Neural crest cell (in vitro differentiated cells): ENCODE measurements around the gene PDLIM7. TPM values are rescaled to one million over a fixed set of nuclear protein-coding genes. Genes with fewer than 3 reads are reported as not detected.

Source experiments
- DNase-seq: peaks from one replicate; pipeline ENCODE4 v3.0.0; 2021; ENCODE audit warnings: low read depth, mixed read lengths, low spot score
- H3K27ac Mint-ChIP-seq: one replicate; pipeline ENCODE4 v1.8.0; 2021; ENCODE audit warnings: mild to moderate bottlenecking, mixed read lengths; ENCODE audit not compliant: unreplicated experiment
- H3K27me3 Mint-ChIP-seq: 2 replicates; pipeline ENCODE4 v1.8.0; 2021; ENCODE audit warnings: low read depth, mild to moderate bottlenecking, mixed read lengths
- H3K36me3 Mint-ChIP-seq: 2 replicates; pipeline ENCODE4 v1.8.0; 2021; ENCODE audit warnings: low read depth, mild to moderate bottlenecking, mixed read lengths
- H3K4me1 Mint-ChIP-seq: 2 replicates; pipeline ENCODE4 v1.8.0; 2021; ENCODE audit warnings: mixed read lengths
- H3K4me3 Mint-ChIP-seq: one replicate; pipeline ENCODE4 v1.8.0; 2021; ENCODE audit warnings: mild to moderate bottlenecking, mixed read lengths
- H3K9me3 Mint-ChIP-seq: 2 replicates; pipeline ENCODE4 v1.8.0; 2021; ENCODE audit warnings: mixed read lengths
- total RNA-seq: library from RNA; stranded (reverse); gene quantifications from 2 replicates; pipeline ENCODE4 v1.2.1, GENCODE V29; 2021
- TF ChIP-seq, protein P1 (sequence below): fragments of 200-600 bp; sonication (generic); conservative IDR thresholded peaks from 2 replicates; pipeline ENCODE4 v1.5.0; 2021; ENCODE audit warnings: antibody characterized with exemption, mild to moderate bottlenecking

Gene PDLIM7
- total RNA-seq, 1 donor from 2014 or later: 147 TPM

DNA sequence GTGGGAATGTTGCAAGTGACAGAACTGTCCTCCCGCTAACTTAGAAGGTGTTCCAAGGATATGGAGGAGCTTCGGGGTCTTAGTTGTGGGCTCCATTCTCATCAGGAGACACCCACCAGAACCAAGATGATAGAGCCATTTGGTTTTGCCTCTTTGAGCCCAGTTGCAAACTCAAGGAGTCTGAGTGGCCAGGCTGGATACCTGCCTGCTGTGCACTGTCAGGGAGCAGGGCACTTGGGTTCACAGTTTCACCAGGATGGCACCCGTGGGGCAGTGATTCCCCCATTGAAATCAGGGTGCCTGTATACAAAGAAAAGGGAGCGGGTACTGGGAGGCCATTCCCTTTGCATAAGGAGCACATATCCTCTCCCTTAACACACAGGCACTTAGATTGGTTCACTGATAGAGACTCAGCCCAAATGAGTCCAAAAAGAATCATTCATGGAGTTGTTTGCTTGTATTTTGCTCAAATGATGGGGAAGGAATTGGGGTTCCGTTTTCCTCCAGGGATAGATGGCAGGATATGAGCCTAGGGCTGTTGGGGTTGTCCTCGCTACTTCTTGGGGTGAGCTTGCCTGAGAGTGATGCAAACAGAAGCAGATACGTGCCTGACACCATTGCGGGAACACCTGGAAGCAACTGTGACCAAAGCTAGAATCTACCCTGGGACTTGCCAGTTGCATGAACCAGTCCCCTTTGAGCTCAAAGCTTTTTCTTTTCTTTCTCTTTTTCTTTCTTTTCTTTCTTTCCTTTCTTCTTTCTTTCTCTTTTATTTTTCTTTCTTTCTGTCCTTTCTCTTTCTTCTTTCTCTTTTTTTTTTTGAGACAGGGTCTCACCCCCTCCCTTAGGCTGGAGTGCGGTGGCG lies 52.1 kb downstream of the PDLIM7 start:
- H3K9me3 Mint-ChIP-seq: no peaks in the 10 kb centered on the region
- no peak for DNase-seq
- peaks cover 50% of the 10 kb centered on the region for H3K4me1 Mint-ChIP-seq
- TF ChIP-seq, protein P1, sequence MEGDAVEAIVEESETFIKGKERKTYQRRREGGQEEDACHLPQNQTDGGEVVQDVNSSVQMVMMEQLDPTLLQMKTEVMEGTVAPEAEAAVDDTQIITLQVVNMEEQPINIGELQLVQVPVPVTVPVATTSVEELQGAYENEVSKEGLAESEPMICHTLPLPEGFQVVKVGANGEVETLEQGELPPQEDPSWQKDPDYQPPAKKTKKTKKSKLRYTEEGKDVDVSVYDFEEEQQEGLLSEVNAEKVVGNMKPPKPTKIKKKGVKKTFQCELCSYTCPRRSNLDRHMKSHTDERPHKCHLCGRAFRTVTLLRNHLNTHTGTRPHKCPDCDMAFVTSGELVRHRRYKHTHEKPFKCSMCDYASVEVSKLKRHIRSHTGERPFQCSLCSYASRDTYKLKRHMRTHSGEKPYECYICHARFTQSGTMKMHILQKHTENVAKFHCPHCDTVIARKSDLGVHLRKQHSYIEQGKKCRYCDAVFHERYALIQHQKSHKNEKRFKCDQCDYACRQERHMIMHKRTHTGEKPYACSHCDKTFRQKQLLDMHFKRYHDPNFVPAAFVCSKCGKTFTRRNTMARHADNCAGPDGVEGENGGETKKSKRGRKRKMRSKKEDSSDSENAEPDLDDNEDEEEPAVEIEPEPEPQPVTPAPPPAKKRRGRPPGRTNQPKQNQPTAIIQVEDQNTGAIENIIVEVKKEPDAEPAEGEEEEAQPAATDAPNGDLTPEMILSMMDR: no peak
- peaks cover 43% of the 10 kb centered on the region for H3K27me3 Mint-ChIP-seq
- H3K36me3 Mint-ChIP-seq: peaks cover 3% of the 10 kb centered on the region
- peak overlapping the region; percentile 88 for H3K4me3 Mint-ChIP-seq
- peak overlapping the region; percentile 13 for H3K27ac Mint-ChIP-seq

DNA sequence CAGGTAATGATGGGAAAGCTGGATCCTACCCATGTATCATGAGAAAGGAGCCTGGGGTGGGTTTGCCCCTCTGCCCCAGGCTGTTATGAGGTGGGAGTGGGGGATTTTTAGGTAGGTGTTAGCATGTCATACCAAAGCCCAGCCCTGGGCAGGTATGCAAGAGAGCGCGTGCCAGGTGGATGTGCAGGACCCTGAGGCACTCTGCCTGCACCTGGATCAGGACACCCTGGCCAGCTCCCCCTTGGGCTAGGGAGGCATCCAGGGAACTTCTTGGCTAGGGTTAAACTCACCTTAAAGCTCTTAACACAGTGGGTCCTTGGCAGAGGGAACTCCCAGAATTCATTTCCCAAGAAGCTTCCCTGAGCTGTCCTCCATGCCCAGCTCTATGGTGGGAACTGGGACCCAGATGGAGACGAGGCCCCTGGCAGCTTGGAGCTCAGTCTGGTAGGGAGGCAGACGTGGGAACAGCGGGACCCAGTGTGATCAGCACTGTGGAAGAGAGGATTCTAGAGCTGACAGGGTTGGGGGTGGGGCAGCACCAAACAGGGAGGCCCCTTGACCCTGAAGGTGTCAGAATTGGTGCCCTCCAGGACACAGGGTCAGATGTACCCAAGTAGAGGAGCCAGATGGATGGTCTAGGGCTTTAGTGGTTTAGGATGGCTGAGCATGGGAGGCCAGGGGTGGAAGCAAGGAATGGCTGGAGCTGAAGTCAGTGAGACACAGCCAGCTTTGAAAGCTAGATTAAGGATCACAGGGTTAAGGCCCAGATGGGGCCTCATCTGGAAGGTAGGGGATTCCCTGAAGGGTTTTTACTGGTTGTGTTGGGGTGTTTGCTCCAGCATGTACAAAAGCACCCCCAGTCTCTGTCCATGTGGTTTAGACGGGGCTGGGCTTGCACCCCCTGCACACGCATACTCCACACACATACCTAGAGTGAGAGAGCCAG lies 53.0 kb downstream of the PDLIM7 start:
- Mint-ChIP-seq H3K4me1 (peaks cover 43% of the 10 kb centered on the region), H3K4me3 (peak overlapping the region; percentile 88), H3K27ac (peak overlapping the region; percentile 87), H3K27me3 (peaks cover 38% of the 10 kb centered on the region), H3K36me3 (peaks cover 7% of the 10 kb centered on the region), H3K9me3 (no peaks in the 10 kb centered on the region)
- no peak for DNase-seq
- TF ChIP-seq, protein P1: no peak

DNA sequence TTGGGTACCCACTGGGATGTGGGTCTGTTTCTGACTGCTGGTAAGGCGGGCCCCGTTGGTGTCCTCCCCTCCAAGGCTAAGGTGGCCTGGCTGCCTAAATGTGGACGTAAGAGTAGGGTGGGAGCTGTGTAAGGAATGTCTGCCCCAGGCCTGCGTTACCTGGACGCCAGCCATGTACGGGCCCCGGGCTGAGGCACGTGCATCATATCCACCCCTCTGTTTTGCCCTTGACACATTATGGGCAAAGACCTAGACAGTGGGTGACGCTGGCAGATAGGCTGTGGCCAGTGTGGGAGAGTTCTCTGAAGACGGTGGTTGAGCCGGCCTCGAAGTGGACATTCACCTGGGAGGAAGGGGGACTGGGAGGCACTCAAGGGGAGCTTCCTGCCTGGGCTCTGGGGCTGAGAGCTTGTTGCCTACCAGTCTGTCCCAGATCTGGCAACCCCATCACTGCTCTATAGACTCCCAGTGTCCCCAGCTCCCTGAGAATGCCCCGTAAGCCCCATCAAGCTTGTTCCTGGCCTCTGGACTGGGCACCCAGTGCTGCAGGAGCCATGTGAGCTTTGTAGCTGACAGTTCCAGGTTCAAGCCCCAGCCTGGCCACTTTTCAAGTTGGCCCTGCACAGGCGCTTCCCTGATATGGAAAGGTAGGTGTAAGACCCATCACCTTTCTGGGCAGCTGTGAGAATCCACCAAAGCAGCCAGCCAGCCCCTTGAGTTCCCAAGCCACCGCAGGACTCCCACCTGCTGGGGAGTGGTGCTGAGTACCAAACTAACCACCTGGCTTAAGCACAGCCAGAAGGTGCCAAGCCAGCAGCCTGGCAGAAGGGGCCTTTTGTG lies 54.0 kb downstream of the PDLIM7 start:
- H3K27me3 Mint-ChIP-seq: peaks cover 31% of the 10 kb centered on the region
- no peak overlapping the region for H3K27ac Mint-ChIP-seq
- H3K36me3 Mint-ChIP-seq: peaks cover 9% of the 10 kb centered on the region
- TF ChIP-seq, protein P1: no peak
- H3K9me3 Mint-ChIP-seq: no peaks in the 10 kb centered on the region
- no peak for DNase-seq
- H3K4me3 Mint-ChIP-seq: peak overlapping the region; percentile 88
- peaks cover 33% of the 10 kb centered on the region for H3K4me1 Mint-ChIP-seq

DNA sequence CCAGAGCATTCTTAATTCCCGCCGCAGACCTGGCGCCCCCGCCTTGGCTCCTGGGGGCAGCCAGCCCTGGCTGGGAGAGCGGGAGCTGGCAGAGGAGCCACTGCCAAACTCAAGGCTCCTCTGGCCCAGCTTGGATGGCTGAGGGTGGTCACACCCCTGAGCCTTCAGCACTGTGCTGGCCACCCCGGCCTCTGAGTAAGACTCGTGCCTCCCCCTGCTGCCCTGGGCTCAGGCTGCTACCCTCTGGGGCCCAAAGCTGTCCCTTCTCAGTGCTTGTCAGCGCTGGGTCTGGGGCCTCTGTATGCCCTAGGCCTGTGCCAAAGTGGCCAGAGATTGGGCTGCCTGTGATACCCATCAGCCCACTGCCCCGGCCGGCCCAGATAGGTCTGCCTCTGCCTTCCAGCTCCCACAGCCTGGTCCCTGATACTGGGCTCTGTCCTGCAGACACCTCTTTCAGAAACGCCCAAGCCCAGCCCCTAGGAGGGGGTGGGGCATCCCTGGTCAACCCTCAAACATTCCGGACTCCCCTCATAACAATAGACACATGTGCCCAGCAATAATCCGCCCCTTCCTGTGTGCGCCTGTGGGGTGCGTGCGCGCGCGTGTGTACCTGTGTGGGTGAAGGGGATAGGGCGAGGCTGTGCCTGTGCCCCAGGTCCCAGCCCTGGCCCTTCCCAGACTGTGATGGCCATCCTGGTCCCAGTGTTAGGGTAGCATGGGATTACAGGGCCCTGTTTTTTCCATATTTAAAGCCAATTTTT lies 55.2 kb downstream of the PDLIM7 start:
- H3K4me3 Mint-ChIP-seq: peak overlapping the region; percentile 57
- peaks cover 9% of the 10 kb centered on the region for H3K36me3 Mint-ChIP-seq
- no peaks in the 10 kb centered on the region for H3K9me3 Mint-ChIP-seq
- peaks cover 23% of the 10 kb centered on the region for H3K4me1 Mint-ChIP-seq
- DNase-seq: no peak
- TF ChIP-seq, protein P1: no peak
- peak overlapping the region; percentile 86 for H3K27ac Mint-ChIP-seq
- H3K27me3 Mint-ChIP-seq: peaks cover 22% of the 10 kb centered on the region
